ENCODE measurements around the gene NFKBIL1.

GRCh38 chr6:31525553-31525931 is 21.9 kb upstream of the NFKBIL1 start:
- no peak for TF ChIP-seq GABPA (IDR thresholded peaks at IDR 0.05; ENCODE audit: low read depth)
- TF ChIP-seq CTCF (IDR thresholded peaks at IDR 0.05; ENCODE audit: insufficient read depth, low read length): no peak
